WERI-Rb-1 (cell line): ENCODE data around the gene CDH23.
A peak's percentile ranks its signal among the peaks of the same experiment; 100 is the strongest.

Experiments used
- DNase-seq: peaks from one replicate; pipeline ENCODE4 v3.0.0-alpha.2; 2020
- H3K27ac ChIP-seq: fragments of 250-450 bp; sonication (Bioruptor Pico); 2 replicates; pipeline ENCODE4 v1.5.1; 2020; ENCODE audit warnings: mild to moderate bottlenecking, moderate library complexity
- H3K27me3 ChIP-seq: fragments of 250-450 bp; sonication (Bioruptor Pico); 2 replicates; pipeline ENCODE4 v1.5.1; 2021; ENCODE audit warnings: mild to moderate bottlenecking, low read depth, moderate library complexity; ENCODE audit not compliant: insufficient read depth, severe bottlenecking
- H3K36me3 ChIP-seq: fragments of 250-450 bp; sonication (Bioruptor Pico); 2 replicates; pipeline ENCODE4 v1.5.1; 2020; ENCODE audit warnings: mild to moderate bottlenecking, moderate library complexity
- H3K4me3 ChIP-seq: 2 replicates; pipeline ENCODE4 v1.5.1; 2011; ENCODE audit warnings: low read depth, mild to moderate bottlenecking, control low read depth, low read length
- H3K9me3 ChIP-seq: fragments of 250-450 bp; sonication (Bioruptor Pico); 2 replicates; pipeline ENCODE4 v1.5.1; 2021; ENCODE audit warnings: mild to moderate bottlenecking, moderate library complexity; ENCODE audit not compliant: severe bottlenecking
- CTCF ChIP-seq: IDR thresholded peaks from 2 replicates; pipeline ENCODE4 v1.5.1; 2011; ENCODE audit warnings: low read depth, mild to moderate bottlenecking, control low read depth, inconsistent platforms, low read length

CDH23 gene

GRCh38 chr10:71533936-71534335 is 137.2 kb downstream of the CDH23 start:
- peaks cover 68% of the 10 kb centered on the region for H3K36me3 ChIP-seq
- no peak for DNase-seq
- H3K9me3 ChIP-seq, result no peaks in the 10 kb centered on the region
- peak overlapping the region; percentile 67; the same call in 1 of the 2 replicates for H3K27ac ChIP-seq
- H3K27me3 ChIP-seq, result no peaks in the 10 kb centered on the region
- TF ChIP-seq CTCF, result no peak
- H3K4me3 ChIP-seq, result no peak overlapping the region

- no peak for TF ChIP-seq CTCF
- DNase-seq, result no peak
- H3K27me3 ChIP-seq, result no peaks in the 10 kb centered on the region
Observed at GRCh38 chr10:71534568-71535194, 138.0 kb downstream of the CDH23 start.

GRCh38 chr10:71536332-71536731 is 139.6 kb downstream of the CDH23 start:
- TF ChIP-seq CTCF, result no peak
- H3K4me3 ChIP-seq, result no peak overlapping the region
- H3K27me3 ChIP-seq, result no peaks in the 10 kb centered on the region
- DNase-seq, result no peak
- H3K27ac ChIP-seq, result no peak overlapping the region; the same call in 1 of the 2 replicates
- peaks cover 52% of the 10 kb centered on the region for H3K36me3 ChIP-seq
- H3K9me3 ChIP-seq, result no peaks in the 10 kb centered on the region

More at GRCh38 chr10:71534568-71535194, 138.0 kb downstream of the CDH23 start:
- H3K9me3 ChIP-seq, result no peaks in the 10 kb centered on the region
- H3K27ac ChIP-seq, result no peak overlapping the region
- H3K36me3 ChIP-seq, result peaks cover 63% of the 10 kb centered on the region
- no peak overlapping the region for H3K4me3 ChIP-seq

GRCh38 chr10:71537125-71537524 is 140.4 kb downstream of the CDH23 start:
- no peaks in the 10 kb centered on the region for H3K9me3 ChIP-seq
- no peaks in the 10 kb centered on the region for H3K27me3 ChIP-seq
- no peak for DNase-seq
- peaks cover 56% of the 10 kb centered on the region for H3K36me3 ChIP-seq
- TF ChIP-seq CTCF, result no peak
- no peak overlapping the region for H3K27ac ChIP-seq
- H3K4me3 ChIP-seq, result no peak overlapping the region

- Histone ChIP-seq H3K27ac (no peak overlapping the region), H3K4me3 (no peak overlapping the region), H3K9me3 (no peaks in the 10 kb centered on the region), H3K27me3 (no peaks in the 10 kb centered on the region), H3K36me3 (peaks cover 60% of the 10 kb centered on the region)
- DNase-seq, result no peak
- TF ChIP-seq CTCF, result no peak
Observed at GRCh38 chr10:71537681-71538080, 141.0 kb downstream of the CDH23 start.
